Cardiac muscle cell (in vitro differentiated cells and primary cell): ENCODE data around the gene SLC16A8. TPM values are rescaled to one million over a fixed set of nuclear protein-coding genes. Genes with fewer than 3 reads are reported as not detected.

Experiments used
- DNase-seq, 2 donors: peaks; one replicate each; pipeline versions ENCODE4 v3.0.0 to v3.0.0-alpha.2; 2010 to 2017; ENCODE audit warnings: low read depth in 1 of 2, low spot score in 1 of 2
- H3K27ac ChIP-seq: fragments of 200-600 bp; sonication (generic); 2 replicates; pipeline ENCODE4 v1.5.1; 2016
- H3K27me3 ChIP-seq: fragments of 200-600 bp; sonication (generic); 2 replicates; pipeline ENCODE4 v1.6.0; 2016; ENCODE audit warnings: control low read depth
- H3K36me3 ChIP-seq: fragments of 200-600 bp; sonication (generic); 2 replicates; pipeline ENCODE4 v1.5.1; 2016; ENCODE audit warnings: control low read depth
- H3K4me1 ChIP-seq: fragments of 200-600 bp; sonication (generic); 2 replicates; pipeline ENCODE4 v1.8.1; 2017; ENCODE audit warnings: low read depth, mild to moderate bottlenecking, mixed run types
- H3K4me3 ChIP-seq: fragments of 200-600 bp; sonication (generic); 2 replicates; pipeline ENCODE4 v1.5.1; 2016; ENCODE audit warnings: mild to moderate bottlenecking
- H3K9me3 ChIP-seq: fragments of 200-600 bp; sonication (generic); 2 replicates; pipeline ENCODE4 v1.5.1; 2017; ENCODE audit warnings: low read depth, mild to moderate bottlenecking, control low read depth
- CTCF ChIP-seq: IDR thresholded peaks from 2 replicates; pipeline ENCODE4 v1.5.1; 2012; ENCODE audit warnings: low read depth, mild to moderate bottlenecking, low read length
- polyA plus RNA-seq: library from polyadenylated mRNA; unstranded; fragments of >200 nt; fragmentation: Nextera tagmentation; extraction: Ambion mirVana; gene quantifications from 2 replicates; pipeline ENCODE4 v1.2.1, GENCODE V29; 2016
- total RNA-seq: library from RNA; depleted of rRNA; stranded (reverse); fragments of >200 nt; gene quantifications from 2 replicates; pipeline ENCODE4 v1.2.3, GENCODE V29; 2016

Gene SLC16A8
- total and polyA plus RNA-seq, 2 experiments from 2014 or later = 0.60 to 1.7 TPM

GRCh38 chr22:38032681-38033521 is 51.1 kb downstream of the SLC16A8 start:
- no peak for TF ChIP-seq CTCF
- no peaks in the 10 kb centered on the region for H3K9me3 ChIP-seq
- no peak overlapping the region for H3K4me3 ChIP-seq
- no peak overlapping the region for H3K27ac ChIP-seq
- no peaks in the 10 kb centered on the region for H3K36me3 ChIP-seq
- DNase-seq = peak in 1 of 2 donors; percentile 79
- peaks cover 19% of the 10 kb centered on the region for H3K4me1 ChIP-seq
- no peaks in the 10 kb centered on the region for H3K27me3 ChIP-seq

GRCh38 chr22:38031491-38031890 is 52.5 kb downstream of the SLC16A8 start:
- no peaks in the 10 kb centered on the region for H3K27me3 ChIP-seq
- no peak for DNase-seq
- no peak for TF ChIP-seq CTCF
- H3K36me3 ChIP-seq = no peaks in the 10 kb centered on the region
- no peaks in the 10 kb centered on the region for H3K9me3 ChIP-seq
- H3K4me1 ChIP-seq = peaks cover 19% of the 10 kb centered on the region
- peak overlapping the region; percentile 24 for H3K27ac ChIP-seq
- H3K4me3 ChIP-seq = no peak overlapping the region

- no peaks in the 10 kb centered on the region for H3K9me3 ChIP-seq
- no peaks in the 10 kb centered on the region for H3K27me3 ChIP-seq
- peak overlapping the region; percentile 24 for H3K27ac ChIP-seq
- no peak overlapping the region for H3K4me3 ChIP-seq
- peaks cover 19% of the 10 kb centered on the region for H3K4me1 ChIP-seq
- peak in 1 of 2 donors; percentile 17 for DNase-seq
- H3K36me3 ChIP-seq = no peaks in the 10 kb centered on the region
- no peak for TF ChIP-seq CTCF
These were observed 53.5 kb downstream of the SLC16A8 start for GRCh38 chr22:38030311-38031133.

- peaks cover 19% of the 10 kb centered on the region for H3K4me1 ChIP-seq
- H3K4me3 ChIP-seq = no peak overlapping the region
- no peaks in the 10 kb centered on the region for H3K36me3 ChIP-seq
- no peaks in the 10 kb centered on the region for H3K9me3 ChIP-seq
- H3K27ac ChIP-seq = peak overlapping the region; percentile 24
- TF ChIP-seq CTCF = no peak
- no peak for DNase-seq
- no peaks in the 10 kb centered on the region for H3K27me3 ChIP-seq
These were observed 54.1 kb downstream of the SLC16A8 start for GRCh38 chr22:38029901-38030300.

GRCh38 chr22:38029370-38029769 is 54.6 kb downstream of the SLC16A8 start:
- Histone ChIP-seq H3K36me3 (no peaks in the 10 kb centered on the region), H3K4me3 (no peak overlapping the region), H3K4me1 (peaks cover 19% of the 10 kb centered on the region), H3K9me3 (no peaks in the 10 kb centered on the region), H3K27ac (no peak overlapping the region), H3K27me3 (no peaks in the 10 kb centered on the region)
- no peak for DNase-seq
- TF ChIP-seq CTCF = no peak
